ENCODE data around the gene RAB1B.

Gene RAB1B

DNA sequence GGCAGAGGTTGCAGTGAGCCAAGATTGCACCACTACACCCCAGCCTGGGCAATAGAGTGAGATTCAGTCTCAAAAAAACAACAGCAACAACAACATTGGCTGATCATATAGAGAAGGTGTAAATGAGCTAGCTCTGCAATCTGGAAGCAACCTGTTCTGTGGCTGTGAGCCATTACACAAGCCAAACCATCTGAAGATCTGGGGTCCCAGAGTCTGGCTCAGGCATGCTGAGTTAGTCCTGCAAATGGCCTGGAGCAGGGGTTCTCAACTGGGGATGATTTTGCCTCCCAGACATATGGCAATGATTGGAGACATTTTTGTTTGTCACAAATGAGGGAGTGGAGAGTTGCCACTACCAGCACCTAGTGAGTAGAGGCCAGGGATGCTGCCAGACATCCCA is 42.3 kb upstream of the RAB1B start:
- no peaks in the 10 kb centered on the region for H3K9me3 ChIP-seq (ENCODE audit: control insufficient read depth in 1 of 2, low read length in 2 of 2)
- H3K9ac ChIP-seq (ENCODE audit: low read depth in 1 of 2, low read length in 2 of 2) = no peak overlapping the region
- peaks cover 8 to 20% of the 10 kb centered on the region in 2 donors for H3K36me3 ChIP-seq (ENCODE audit: control insufficient read depth in 1 of 2, insufficient read depth in 2 of 2, low read length in 2 of 2)
- no peaks in the 10 kb centered on the region for H3K27me3 ChIP-seq (ENCODE audit: control insufficient read depth in 1 of 2, insufficient read depth in 2 of 2, low read length in 2 of 2)
- peaks cover 4 to 5% of the 10 kb centered on the region in 2 donors for H3K4me1 ChIP-seq (ENCODE audit: control insufficient read depth in 1 of 2, insufficient read depth in 2 of 2, low read length in 2 of 2)
- H3K4me3 ChIP-seq (ENCODE audit: low read depth in 1 of 2, low read length in 2 of 2) = no peak overlapping the region
- H3K27ac ChIP-seq (ENCODE audit: low read depth, low read length) = no peak overlapping the region

DNA sequence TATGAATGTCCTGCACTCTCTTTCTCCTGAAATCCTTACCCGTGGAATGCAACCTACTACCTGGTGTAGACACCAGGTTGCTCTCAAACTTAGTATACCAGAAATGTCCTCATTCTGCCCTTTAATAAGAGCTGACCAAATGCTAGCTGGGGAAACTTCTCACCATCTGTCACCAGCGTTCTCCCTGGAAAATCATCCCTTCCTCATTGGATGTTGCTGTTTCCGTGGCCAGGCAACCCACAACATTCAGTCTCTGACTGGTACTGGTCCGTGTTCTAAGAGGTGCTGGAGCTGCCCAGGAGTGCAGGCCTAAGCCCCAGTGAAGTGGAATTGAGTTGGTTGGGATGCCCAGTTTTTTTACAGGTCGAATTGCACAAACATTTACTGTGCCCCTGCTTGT is 40.7 kb upstream of the RAB1B start:
- Histone ChIP-seq H3K9ac (ENCODE audit: low read depth in 1 of 2, low read length in 2 of 2) (no peak overlapping the region), H3K9me3 (ENCODE audit: control insufficient read depth in 1 of 2, low read length in 2 of 2) (no peaks in the 10 kb centered on the region), H3K36me3 (ENCODE audit: control insufficient read depth in 1 of 2, insufficient read depth in 2 of 2, low read length in 2 of 2) (peaks cover 15 to 31% of the 10 kb centered on the region in 2 donors), H3K4me3 (ENCODE audit: low read depth in 1 of 2, low read length in 2 of 2) (no peak overlapping the region), H3K4me1 (ENCODE audit: control insufficient read depth in 1 of 2, insufficient read depth in 2 of 2, low read length in 2 of 2) (no peaks in the 10 kb centered on the region), H3K27ac (ENCODE audit: low read depth, low read length) (no peak overlapping the region), H3K27me3 (ENCODE audit: control insufficient read depth in 1 of 2, insufficient read depth in 2 of 2, low read length in 2 of 2) (no peaks in the 10 kb centered on the region)

DNA sequence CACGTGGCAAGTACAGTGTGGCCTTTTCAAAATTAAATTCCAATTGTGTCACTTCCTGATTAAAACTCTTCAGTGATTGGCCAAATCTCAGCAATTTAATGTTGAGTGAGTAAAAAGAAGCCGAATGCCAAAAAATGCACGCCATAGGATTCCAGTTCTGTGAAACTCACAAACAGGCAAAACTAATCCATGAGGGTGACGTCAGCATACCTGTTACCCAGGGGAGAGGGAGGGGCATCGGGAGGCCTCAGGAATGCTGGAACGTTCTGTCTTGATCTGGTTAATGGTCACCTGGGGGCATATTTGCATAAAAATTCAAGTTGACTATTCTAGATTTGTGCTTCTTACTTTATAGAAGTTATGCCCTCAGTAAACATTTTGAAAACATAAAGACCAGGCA is 39.9 kb upstream of the RAB1B start:
- no peak overlapping the region for H3K4me3 ChIP-seq (ENCODE audit: low read depth in 1 of 2, low read length in 2 of 2)
- H3K36me3 ChIP-seq (ENCODE audit: control insufficient read depth in 1 of 2, insufficient read depth in 2 of 2, low read length in 2 of 2) = peaks cover 15 to 39% of the 10 kb centered on the region in 2 donors
- no peak overlapping the region for H3K27ac ChIP-seq (ENCODE audit: low read depth, low read length)
- no peaks in the 10 kb centered on the region for H3K9me3 ChIP-seq (ENCODE audit: control insufficient read depth in 1 of 2, low read length in 2 of 2)
- no peak overlapping the region for H3K9ac ChIP-seq (ENCODE audit: low read depth in 1 of 2, low read length in 2 of 2)
- no peaks in the 10 kb centered on the region for H3K4me1 ChIP-seq (ENCODE audit: control insufficient read depth in 1 of 2, insufficient read depth in 2 of 2, low read length in 2 of 2)
- H3K27me3 ChIP-seq (ENCODE audit: control insufficient read depth in 1 of 2, insufficient read depth in 2 of 2, low read length in 2 of 2) = no peaks in the 10 kb centered on the region

DNA sequence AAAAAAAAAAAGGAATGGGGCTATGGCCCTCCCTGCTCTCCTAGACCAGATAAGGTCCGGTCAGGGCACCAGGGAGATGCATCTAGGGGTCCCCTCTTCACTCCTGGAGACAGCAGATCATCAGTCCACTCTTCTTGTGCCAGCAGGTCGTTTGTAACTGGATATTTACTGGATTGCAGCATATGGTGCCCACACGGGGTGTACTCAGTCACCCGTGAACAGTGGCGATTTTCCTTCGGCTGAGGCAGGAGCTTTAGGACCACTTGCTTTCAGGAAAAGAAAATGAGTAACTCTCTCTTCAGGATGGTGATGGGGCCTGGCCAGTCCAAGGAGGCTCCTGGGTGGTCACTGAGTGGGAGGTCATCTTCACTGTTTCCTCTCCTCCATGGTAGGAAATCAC is 38.3 kb upstream of the RAB1B start:
- Histone ChIP-seq H3K9me3 (ENCODE audit: control insufficient read depth in 1 of 2, low read length in 2 of 2) (no peaks in the 10 kb centered on the region), H3K9ac (ENCODE audit: low read depth in 1 of 2, low read length in 2 of 2) (no peak overlapping the region), H3K4me1 (ENCODE audit: control insufficient read depth in 1 of 2, insufficient read depth in 2 of 2, low read length in 2 of 2) (no peaks in the 10 kb centered on the region), H3K36me3 (ENCODE audit: control insufficient read depth in 1 of 2, insufficient read depth in 2 of 2, low read length in 2 of 2) (peaks cover 20 to 45% of the 10 kb centered on the region in 2 donors), H3K27ac (ENCODE audit: low read depth, low read length) (no peak overlapping the region), H3K4me3 (ENCODE audit: low read depth in 1 of 2, low read length in 2 of 2) (no peak overlapping the region), H3K27me3 (ENCODE audit: control insufficient read depth in 1 of 2, insufficient read depth in 2 of 2, low read length in 2 of 2) (no peaks in the 10 kb centered on the region)

DNA sequence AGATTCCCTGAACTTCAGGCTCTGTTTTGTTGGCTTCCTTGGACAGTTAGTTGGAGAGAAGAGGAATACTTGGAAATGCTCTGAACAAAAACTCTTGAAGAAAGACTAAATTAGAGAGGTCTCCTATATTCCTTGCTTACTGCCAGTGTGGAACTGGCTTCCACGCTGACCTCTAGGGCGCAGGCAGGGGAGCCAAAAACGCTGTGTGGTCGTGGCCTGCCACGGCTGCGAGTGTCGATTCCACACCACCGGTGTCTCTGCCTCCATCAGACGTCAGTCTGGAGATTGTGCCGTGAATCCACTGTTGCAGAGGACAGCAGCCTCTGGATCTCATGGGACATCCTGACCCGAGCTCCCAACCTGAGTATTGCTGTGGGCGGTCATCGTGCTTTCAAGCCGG is 37.5 kb upstream of the RAB1B start:
- H3K4me1 ChIP-seq (ENCODE audit: control insufficient read depth in 1 of 2, insufficient read depth in 2 of 2, low read length in 2 of 2) = no peaks in the 10 kb centered on the region
- H3K4me3 ChIP-seq (ENCODE audit: low read depth in 1 of 2, low read length in 2 of 2) = no peak overlapping the region
- H3K27me3 ChIP-seq (ENCODE audit: control insufficient read depth in 1 of 2, insufficient read depth in 2 of 2, low read length in 2 of 2) = no peaks in the 10 kb centered on the region
- H3K36me3 ChIP-seq (ENCODE audit: control insufficient read depth in 1 of 2, insufficient read depth in 2 of 2, low read length in 2 of 2) = peaks cover 23 to 52% of the 10 kb centered on the region in 2 donors
- H3K9me3 ChIP-seq (ENCODE audit: control insufficient read depth in 1 of 2, low read length in 2 of 2) = no peaks in the 10 kb centered on the region
- H3K9ac ChIP-seq (ENCODE audit: low read depth in 1 of 2, low read length in 2 of 2) = no peak overlapping the region
- H3K27ac ChIP-seq (ENCODE audit: low read depth, low read length) = no peak overlapping the region

DNA sequence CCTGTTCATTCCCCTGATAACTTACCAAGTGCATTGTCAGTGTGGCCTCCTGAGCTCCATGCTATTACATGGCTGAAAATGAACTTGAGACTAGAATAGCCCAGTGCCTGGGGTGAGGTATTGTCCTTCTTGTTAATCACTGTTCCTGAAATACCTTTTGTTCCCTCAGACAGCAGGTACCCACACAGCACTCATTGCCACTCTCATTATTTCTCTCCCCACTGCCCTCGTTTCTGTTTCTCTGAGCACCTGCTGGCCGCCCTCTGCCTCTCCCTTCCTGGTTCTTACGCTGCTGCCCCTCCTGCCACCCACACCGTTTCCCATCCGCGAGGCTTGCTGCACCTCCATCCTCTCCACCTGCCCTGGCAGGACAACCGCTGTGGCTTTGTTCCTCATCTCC is 36.9 kb upstream of the RAB1B start:
- H3K36me3 ChIP-seq (ENCODE audit: control insufficient read depth in 1 of 2, insufficient read depth in 2 of 2, low read length in 2 of 2) = peaks cover 27 to 56% of the 10 kb centered on the region in 2 donors

DNA sequence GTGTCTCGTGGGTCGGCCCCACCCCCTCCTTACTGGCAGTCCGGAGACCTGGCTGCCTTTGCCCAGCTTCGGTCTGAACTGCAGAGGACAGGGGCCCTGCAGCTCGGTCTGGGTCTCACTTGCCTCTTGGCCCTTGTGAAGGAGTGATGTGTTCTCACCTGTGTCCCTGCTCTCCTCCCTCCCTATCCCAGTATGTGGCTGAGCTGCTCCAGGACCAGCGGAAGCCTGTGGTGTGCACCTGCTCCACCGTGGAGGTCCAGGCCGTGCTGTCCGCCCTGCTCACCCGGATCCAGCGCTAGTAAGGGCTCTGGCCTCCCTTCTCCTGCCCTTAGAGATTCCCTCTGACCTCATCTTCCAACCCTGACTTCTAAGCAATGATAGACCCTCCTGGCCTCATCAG is 35.7 kb upstream of the RAB1B start:
- Histone ChIP-seq H3K27me3 (ENCODE audit: control insufficient read depth in 1 of 2, insufficient read depth in 2 of 2, low read length in 2 of 2) (no peaks in the 10 kb centered on the region), H3K4me1 (ENCODE audit: control insufficient read depth in 1 of 2, insufficient read depth in 2 of 2, low read length in 2 of 2) (no peaks in the 10 kb centered on the region), H3K36me3 (ENCODE audit: control insufficient read depth in 1 of 2, insufficient read depth in 2 of 2, low read length in 2 of 2) (peaks cover 27 to 53% of the 10 kb centered on the region in 2 donors), H3K4me3 (ENCODE audit: low read depth in 1 of 2, low read length in 2 of 2) (no peak overlapping the region), H3K9ac (ENCODE audit: low read depth in 1 of 2, low read length in 2 of 2) (no peak overlapping the region), H3K27ac (ENCODE audit: low read depth, low read length) (no peak overlapping the region), H3K9me3 (ENCODE audit: control insufficient read depth in 1 of 2, low read length in 2 of 2) (no peaks in the 10 kb centered on the region)

More for the DNA sequence above, 36.9 kb upstream of the RAB1B start:
- Histone ChIP-seq H3K27me3 (ENCODE audit: control insufficient read depth in 1 of 2, insufficient read depth in 2 of 2, low read length in 2 of 2) (no peaks in the 10 kb centered on the region), H3K4me3 (ENCODE audit: low read depth in 1 of 2, low read length in 2 of 2) (no peak overlapping the region), H3K27ac (ENCODE audit: low read depth, low read length) (no peak overlapping the region), H3K4me1 (ENCODE audit: control insufficient read depth in 1 of 2, insufficient read depth in 2 of 2, low read length in 2 of 2) (no peaks in the 10 kb centered on the region), H3K9me3 (ENCODE audit: control insufficient read depth in 1 of 2, low read length in 2 of 2) (no peaks in the 10 kb centered on the region), H3K9ac (ENCODE audit: low read depth in 1 of 2, low read length in 2 of 2) (no peak overlapping the region)

GRCh38 chr11:66233301-66233700 is 35.1 kb upstream of the RAB1B start:
- H3K4me1 ChIP-seq (ENCODE audit: control insufficient read depth in 1 of 2, insufficient read depth in 2 of 2, low read length in 2 of 2) = no peaks in the 10 kb centered on the region
- H3K36me3 ChIP-seq (ENCODE audit: control insufficient read depth in 1 of 2, insufficient read depth in 2 of 2, low read length in 2 of 2) = peaks cover 27 to 51% of the 10 kb centered on the region in 2 donors
- no peak overlapping the region for H3K27ac ChIP-seq (ENCODE audit: low read depth, low read length)
- no peaks in the 10 kb centered on the region for H3K27me3 ChIP-seq (ENCODE audit: control insufficient read depth in 1 of 2, insufficient read depth in 2 of 2, low read length in 2 of 2)
- H3K4me3 ChIP-seq (ENCODE audit: low read depth in 1 of 2, low read length in 2 of 2) = no peak overlapping the region
- no peak overlapping the region for H3K9ac ChIP-seq (ENCODE audit: low read depth in 1 of 2, low read length in 2 of 2)
- H3K9me3 ChIP-seq (ENCODE audit: control insufficient read depth in 1 of 2, low read length in 2 of 2) = no peaks in the 10 kb centered on the region

- Histone ChIP-seq H3K36me3 (ENCODE audit: control insufficient read depth in 1 of 2, insufficient read depth in 2 of 2, low read length in 2 of 2) (peaks cover 25 to 68% of the 10 kb centered on the region in 2 donors), H3K4me1 (ENCODE audit: control insufficient read depth in 1 of 2, insufficient read depth in 2 of 2, low read length in 2 of 2) (no peaks in the 10 kb centered on the region), H3K4me3 (ENCODE audit: low read depth in 1 of 2, low read length in 2 of 2) (no peak overlapping the region), H3K9ac (ENCODE audit: low read depth in 1 of 2, low read length in 2 of 2) (no peak overlapping the region), H3K27me3 (ENCODE audit: control insufficient read depth in 1 of 2, insufficient read depth in 2 of 2, low read length in 2 of 2) (no peaks in the 10 kb centered on the region), H3K9me3 (ENCODE audit: control insufficient read depth in 1 of 2, low read length in 2 of 2) (no peaks in the 10 kb centered on the region), H3K27ac (ENCODE audit: low read depth, low read length) (no peak overlapping the region)
Measured at GRCh38 chr11:66235141-66235540, 33.3 kb upstream of the RAB1B start.

DNA sequence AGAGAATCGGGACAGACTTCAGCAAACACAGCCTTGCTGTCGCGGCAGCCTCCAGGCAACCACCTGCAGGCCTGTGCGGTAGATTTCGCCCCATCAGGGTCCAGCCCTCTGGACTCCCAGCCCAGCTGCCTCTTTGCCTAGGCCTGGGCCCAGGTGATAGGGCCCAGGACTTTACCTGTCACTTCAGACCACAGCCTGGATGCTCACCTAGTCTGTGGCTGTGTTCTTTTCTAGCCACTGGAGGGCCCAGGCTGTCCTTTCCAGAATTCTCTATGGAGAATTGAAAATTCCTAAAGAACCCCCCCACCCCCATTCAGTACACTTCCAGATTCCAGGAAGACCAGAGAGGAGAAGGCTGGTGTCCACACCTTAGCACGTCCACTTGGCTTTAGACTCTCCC is 30.6 kb upstream of the RAB1B start:
- Histone ChIP-seq H3K27me3 (ENCODE audit: control insufficient read depth in 1 of 2, insufficient read depth in 2 of 2, low read length in 2 of 2) (no peaks in the 10 kb centered on the region), H3K27ac (ENCODE audit: low read depth, low read length) (no peak overlapping the region), H3K9ac (ENCODE audit: low read depth in 1 of 2, low read length in 2 of 2) (no peak overlapping the region), H3K36me3 (ENCODE audit: control insufficient read depth in 1 of 2, insufficient read depth in 2 of 2, low read length in 2 of 2) (peaks cover 13 to 74% of the 10 kb centered on the region in 2 donors), H3K4me1 (ENCODE audit: control insufficient read depth in 1 of 2, insufficient read depth in 2 of 2, low read length in 2 of 2) (no peaks in the 10 kb centered on the region), H3K4me3 (ENCODE audit: low read depth in 1 of 2, low read length in 2 of 2) (no peak overlapping the region), H3K9me3 (ENCODE audit: control insufficient read depth in 1 of 2, low read length in 2 of 2) (no peaks in the 10 kb centered on the region)
